ENCODE measurements around the gene LMF1.

The LMF1 gene

DNA sequence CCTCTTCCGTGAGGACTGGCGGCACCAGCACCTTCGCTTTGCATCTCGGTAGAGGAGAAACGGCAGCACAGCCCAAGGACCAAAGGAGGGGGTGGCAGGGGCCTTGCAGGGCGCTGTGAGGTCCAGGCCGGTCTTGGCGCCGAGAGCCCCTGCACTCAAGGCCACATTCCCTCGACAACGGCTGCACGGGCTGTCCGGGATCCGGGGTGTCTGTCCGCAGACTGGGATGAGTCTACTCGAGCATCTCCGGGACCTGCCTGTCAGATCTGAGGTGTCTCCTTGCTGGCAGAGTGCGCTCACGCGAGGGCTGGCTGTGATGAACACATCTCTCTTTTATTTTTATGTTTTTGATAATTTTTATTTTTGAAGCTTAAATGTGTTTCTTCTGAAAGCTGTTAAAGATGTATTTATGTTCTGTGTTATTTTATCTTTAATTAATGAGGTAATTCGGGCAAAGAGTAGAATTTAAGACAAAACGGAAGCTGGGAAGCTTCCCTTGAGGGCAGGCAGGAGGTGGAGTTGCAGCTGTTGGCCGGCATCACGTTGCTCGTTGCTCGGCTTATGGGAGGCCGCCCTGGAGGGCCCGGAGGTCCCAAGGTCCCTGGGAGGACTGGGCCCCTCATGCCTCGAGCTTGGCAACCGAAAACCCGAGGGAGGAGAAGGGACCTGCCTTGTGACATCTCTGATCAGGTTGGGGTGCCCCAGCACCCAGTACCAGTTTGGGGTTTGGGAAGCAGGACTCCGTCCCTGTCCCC, 15.0 kb upstream of the LMF1 start:
- TF ChIP-seq CTCF (IDR thresholded peaks at IDR 0.05; ENCODE audit: low read depth, low read length), result no peak
- DNase-seq (ENCODE audit: low read depth in 2 of 2), result no peak
- H3K4me3 ChIP-seq (replicated peaks in 1 of 2; ENCODE audit: low read depth in 2 of 2, low read length in 2 of 2), result no peak overlapping the region

DNA sequence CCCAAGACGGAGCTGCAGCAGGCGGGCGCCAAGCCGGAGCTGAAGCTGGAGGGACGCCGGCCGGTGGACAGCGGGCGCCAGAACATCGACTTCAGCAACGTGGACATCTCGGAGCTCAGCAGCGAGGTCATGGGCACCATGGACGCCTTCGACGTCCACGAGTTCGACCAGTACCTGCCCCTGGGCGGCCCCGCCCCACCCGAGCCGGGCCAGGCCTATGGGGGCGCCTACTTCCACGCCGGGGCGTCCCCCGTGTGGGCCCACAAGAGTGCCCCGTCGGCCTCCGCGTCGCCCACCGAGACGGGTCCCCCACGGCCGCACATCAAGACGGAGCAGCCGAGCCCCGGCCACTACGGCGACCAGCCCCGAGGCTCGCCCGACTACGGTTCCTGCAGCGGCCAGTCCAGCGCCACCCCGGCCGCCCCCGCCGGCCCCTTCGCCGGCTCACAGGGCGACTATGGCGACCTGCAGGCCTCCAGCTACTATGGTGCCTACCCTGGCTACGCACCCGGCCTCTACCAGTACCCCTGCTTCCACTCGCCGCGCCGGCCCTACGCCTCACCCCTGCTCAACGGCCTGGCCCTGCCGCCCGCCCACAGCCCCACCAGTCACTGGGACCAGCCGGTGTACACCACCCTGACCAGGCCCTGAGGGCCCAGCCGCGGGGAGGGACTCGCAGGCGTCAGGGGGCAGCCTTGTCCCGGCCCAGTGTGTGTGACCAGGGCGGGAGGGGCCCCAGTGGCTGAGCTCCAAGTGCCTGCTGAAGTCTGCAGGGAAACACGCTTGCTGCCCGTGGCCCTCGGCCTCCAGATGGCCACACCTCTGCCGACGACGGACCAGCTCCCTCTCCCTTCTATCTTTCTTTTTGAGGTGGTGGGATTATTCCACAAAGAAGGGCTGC, 14.2 kb upstream of the LMF1 start:
- DNase-seq (ENCODE audit: low read depth in 2 of 2), result no peak
- no peak for TF ChIP-seq CTCF (IDR thresholded peaks at IDR 0.05; ENCODE audit: low read depth, low read length)

DNA sequence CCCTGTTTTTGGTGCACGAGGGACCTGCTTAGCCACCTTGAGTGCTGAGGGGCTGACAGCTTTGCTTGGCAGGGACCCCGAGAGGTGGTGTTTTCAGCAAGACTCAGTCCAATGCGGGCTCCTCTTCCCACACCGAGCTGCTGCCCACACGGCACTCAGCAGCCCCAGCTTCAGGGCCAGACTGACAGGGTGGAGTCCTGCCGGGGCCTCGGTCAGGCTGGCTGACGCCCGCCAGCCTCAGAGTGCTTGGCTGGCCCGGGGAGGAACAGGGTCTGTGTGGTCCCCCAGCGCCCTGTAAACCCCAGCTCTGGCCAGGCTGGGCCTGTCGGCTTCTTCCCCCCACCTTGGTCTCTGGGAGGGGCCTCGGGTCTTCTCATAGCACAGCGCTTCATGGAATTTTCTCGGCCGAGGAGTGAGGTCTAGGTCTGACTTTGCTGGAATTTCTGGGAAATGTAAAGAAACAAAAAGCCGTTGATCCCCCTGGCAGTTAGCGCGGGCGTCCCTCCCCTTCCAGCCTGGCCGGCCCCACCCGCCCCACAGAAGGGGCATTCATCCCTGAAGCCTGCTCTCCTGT, 13.4 kb upstream of the LMF1 start:
- H3K4me3 ChIP-seq (replicated peaks in 1 of 2; ENCODE audit: low read depth in 2 of 2, low read length in 2 of 2), result no peak overlapping the region
- TF ChIP-seq CTCF (IDR thresholded peaks at IDR 0.05; ENCODE audit: low read depth, low read length), result no peak
- DNase-seq (ENCODE audit: low read depth in 2 of 2), result no peak

More for the DNA sequence above, 14.2 kb upstream of the LMF1 start:
- H3K4me3 ChIP-seq (replicated peaks in 1 of 2; ENCODE audit: low read depth in 2 of 2, low read length in 2 of 2), result no peak overlapping the region

GRCh38 chr16:983044-984030, 12.6 kb upstream of the LMF1 start:
- TF ChIP-seq CTCF (IDR thresholded peaks at IDR 0.05; ENCODE audit: low read depth, low read length), result no peak
- peak; percentile 14 for DNase-seq (ENCODE audit: low read depth in 2 of 2)
- no peak overlapping the region for H3K4me3 ChIP-seq (replicated peaks in 1 of 2; ENCODE audit: low read depth in 2 of 2, low read length in 2 of 2)

DNA sequence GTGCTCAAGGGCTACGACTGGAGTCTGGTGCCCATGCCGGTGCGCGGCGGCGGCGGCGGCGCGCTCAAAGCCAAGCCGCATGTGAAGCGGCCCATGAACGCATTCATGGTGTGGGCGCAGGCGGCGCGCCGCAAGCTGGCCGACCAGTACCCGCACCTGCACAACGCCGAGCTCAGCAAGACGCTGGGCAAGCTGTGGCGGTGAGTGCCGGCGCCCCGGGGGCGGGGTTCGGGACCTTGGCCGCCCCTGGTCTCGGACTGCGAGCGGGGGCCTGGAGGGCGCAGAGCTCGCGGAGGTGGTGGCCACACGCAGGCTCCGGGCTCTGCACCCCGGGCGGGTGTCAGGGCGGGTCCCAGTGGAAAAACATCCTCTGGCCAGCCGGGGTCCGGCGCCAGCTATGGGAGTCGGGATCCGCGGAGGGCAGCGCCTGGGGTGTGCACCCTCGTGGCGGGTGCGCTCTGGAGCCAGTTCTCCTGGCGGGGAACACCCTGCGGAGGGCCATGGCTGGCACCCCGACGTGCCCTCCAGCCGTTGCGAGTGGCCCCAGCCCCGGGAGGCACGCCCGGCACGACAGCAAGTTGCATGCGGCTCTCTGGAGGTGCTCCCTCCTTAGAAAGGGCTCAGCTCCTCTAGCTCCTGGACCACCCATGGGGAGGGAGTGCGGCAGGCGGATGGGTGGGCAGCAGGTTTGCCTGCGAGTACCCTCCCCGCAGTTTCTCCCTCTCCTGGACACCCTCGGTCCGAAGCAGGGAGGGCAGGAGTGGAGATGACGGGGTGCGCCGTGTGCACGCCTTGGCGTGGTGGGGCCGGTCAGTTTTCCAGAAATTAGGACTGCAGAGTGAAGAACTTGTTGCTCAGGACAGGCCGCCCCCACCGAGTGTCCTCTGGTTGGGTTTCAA, 11.6 kb upstream of the LMF1 start:
- TF ChIP-seq CTCF (IDR thresholded peaks at IDR 0.05; ENCODE audit: low read depth, low read length), result no peak
- no peak overlapping the region for H3K4me3 ChIP-seq (replicated peaks in 1 of 2; ENCODE audit: low read depth in 2 of 2, low read length in 2 of 2)
- DNase-seq (ENCODE audit: low read depth in 2 of 2), result peak in 1 of 2 donors; percentile 12
